Endothelial cell of umbilical vein (primary cell): ENCODE results near the gene ELOB. TPM values are rescaled to one million over a fixed set of nuclear protein-coding genes. Genes with fewer than 3 reads are reported as not detected.

Experiments used
- BruUV-seq: library from RNA; stranded (reverse); fragments of 400-500 nt; replicated peaks from 2 replicates; lab custom pipeline; 2021; lab: Mats Ljungman, UMichigan
- CTCF ChIA-PET: fragments of 300-600, 350-600 bp; sonication (Branson Sonifier 250); formaldehyde crosslinking; loops from one replicate; lab custom pipeline; 2021; ENCODE audit warnings: antibody characterized with exemption, inconsistent platforms; lab: Charles Lee
- POLR2A ChIA-PET: fragments of 300-600, 350-600 bp; sonication (Branson Sonifier 250); formaldehyde crosslinking; loops from one replicate; lab custom pipeline; 2021; ENCODE audit warnings: antibody characterized with exemption, inconsistent platforms; lab: Charles Lee
- DNase-seq: peaks from one replicate; pipeline ENCODE4 v3.0.0-alpha.2; 2011; ENCODE audit warnings: low read depth, low spot score
- FAIRE-seq: peaks from 2 replicates; lab custom pipeline; 2011; peaks lifted over from hg19 to GRCh38; lab: Jason Lieb, UNC
- H2AFZ ChIP-seq: 2 replicates; pipeline ENCODE4 v1.6.0; 2012; ENCODE audit warnings: low read depth, low read length, control low read depth, inconsistent platforms
- H3K27ac ChIP-seq: 2 replicates; pipeline ENCODE4 v1.5.1; 2011; ENCODE audit warnings: low read depth, mild to moderate bottlenecking, control low read depth, low read length, moderate library complexity; ENCODE audit not compliant: insufficient read depth
- H3K27me3 ChIP-seq, 2 experiments: 2 replicates each; pipeline versions ENCODE4 v1.6.0 to v1.6.1; 2011; ENCODE audit warnings: low read length in 2 of 2, mixed read lengths in 1 of 2; ENCODE audit not compliant: control insufficient read depth in 2 of 2, insufficient read depth in 2 of 2
- H3K36me3 ChIP-seq, 2 experiments: 2 replicates in 1 of 2; 3 replicates in 1 of 2; pipeline ENCODE4 v1.5.1; 2011; ENCODE audit warnings: low read length in 2 of 2, mild to moderate bottlenecking in 1 of 2, moderate library complexity in 1 of 2; ENCODE audit not compliant: control insufficient read depth in 2 of 2, insufficient read depth in 2 of 2; ENCODE audit errors: extremely low read depth in 1 of 2
- H3K4me1 ChIP-seq: 3 replicates; pipeline ENCODE4 v1.5.1; 2011; ENCODE audit warnings: mild to moderate bottlenecking, low read length; ENCODE audit not compliant: control insufficient read depth, insufficient read depth; ENCODE audit errors: extremely low read depth
- H3K4me2 ChIP-seq: 2 replicates; pipeline ENCODE4 v1.6.1; 2011; ENCODE audit warnings: low read length, control low read depth, mixed read lengths; ENCODE audit not compliant: insufficient read depth
- H3K4me3 ChIP-seq, 3 experiments: fragments of 200-600 bp in 1 of 3; sonication (generic), shearing (Covaris generic) in 1 of 3; replicated peaks in 1 of 3; 2 replicates each; pipeline ENCODE4 v1.5.1; 2011 to 2016; ENCODE audit warnings: control low read depth in 3 of 3, low read length in 3 of 3, mild to moderate bottlenecking in 2 of 3, inconsistent platforms in 1 of 3, low read depth in 1 of 3, moderate library complexity in 1 of 3; ENCODE audit not compliant: insufficient read depth in 1 of 3
- H3K79me2 ChIP-seq: 2 replicates; pipeline ENCODE4 v1.6.0; 2012; ENCODE audit warnings: low read length, inconsistent platforms; ENCODE audit not compliant: control insufficient read depth, insufficient read depth
- H3K9ac ChIP-seq: replicated peaks from 2 replicates; pipeline ENCODE3; 2011; ENCODE audit warnings: low read length, control low read depth; ENCODE audit not compliant: insufficient read depth; ENCODE audit errors: extremely low read depth
- H3K9me1 ChIP-seq: replicated peaks from 3 replicates; pipeline ENCODE4 v1.6.0; 2011; ENCODE audit warnings: mild to moderate bottlenecking, low read length; ENCODE audit not compliant: control insufficient read depth, insufficient read depth; ENCODE audit errors: extremely low read depth
- H3K9me3 ChIP-seq: replicated peaks from 2 replicates; pipeline ENCODE4 v1.5.1; 2012; ENCODE audit warnings: low read length, inconsistent platforms; ENCODE audit not compliant: control insufficient read depth, insufficient read depth
- H4K20me1 ChIP-seq: replicated peaks from 2 replicates; pipeline ENCODE3; 2011; ENCODE audit warnings: mild to moderate bottlenecking, low read length; ENCODE audit not compliant: control insufficient read depth, insufficient read depth; ENCODE audit errors: extremely low read depth
- CTCF ChIP-seq, 2 donors: IDR thresholded peaks; 1 replicate in 1 of 2; 2 replicates in 1 of 2; pipeline ENCODE4 v1.5.1; 2011; ENCODE audit warnings: low read length in 2 of 2, mild to moderate bottlenecking in 2 of 2, moderate library complexity in 2 of 2, control low read depth in 1 of 2, inconsistent platforms in 1 of 2, low read depth in 1 of 2; ENCODE audit not compliant: insufficient read depth in 1 of 2; ENCODE audit errors: extremely low read depth in 1 of 2
- EZH2 ChIP-seq: IDR thresholded peaks from 2 replicates; pipeline ENCODE4 v1.6.1; 2012; ENCODE audit warnings: borderline replicate concordance, low read depth, mild to moderate bottlenecking, moderate library complexity, low read length, inconsistent platforms; ENCODE audit not compliant: severe bottlenecking
- FOS ChIP-seq: IDR thresholded peaks from 2 replicates; pipeline ENCODE4 v1.6.1; 2011; ENCODE audit warnings: mild to moderate bottlenecking, low read length, moderate library complexity, borderline replicate concordance; ENCODE audit not compliant: insufficient read depth
- GATA2 ChIP-seq: IDR thresholded peaks from 2 replicates; pipeline ENCODE4 v1.7.0; 2011; ENCODE audit warnings: low read depth, mild to moderate bottlenecking, moderate library complexity, mixed read lengths, low read length; ENCODE audit not compliant: insufficient read length, insufficient read depth
- JUN ChIP-seq: IDR thresholded peaks from 2 replicates; pipeline ENCODE4 v1.6.1; 2011; ENCODE audit warnings: borderline replicate concordance, low read depth; ENCODE audit not compliant: insufficient read length, insufficient read depth
- MAX ChIP-seq: IDR thresholded peaks from 2 replicates; pipeline ENCODE4 v1.6.1; 2011; ENCODE audit not compliant: insufficient read depth, insufficient read length
- MYC ChIP-seq: IDR thresholded peaks from one replicate; pipeline ENCODE4 v1.6.1; 2011; ENCODE audit warnings: mild to moderate bottlenecking, low read depth, low read length
- POLR2A ChIP-seq: IDR thresholded peaks from 2 replicates; pipeline ENCODE4 v1.6.1; 2012; ENCODE audit warnings: low read depth, mild to moderate bottlenecking, control low read depth, low read length
- POLR2AphosphoS5 ChIP-seq: IDR thresholded peaks from 2 replicates; pipeline ENCODE4 v1.6.1; 2012; ENCODE audit warnings: low read depth, mild to moderate bottlenecking, control low read depth, low read length, moderate library complexity; ENCODE audit not compliant: insufficient read depth
- dilution Hi-C: fragments of 300-500 bp; cut with MboI; formaldehyde crosslinking; loops from one replicate; pipeline ENCODE4 v1.15.0; 2019; ENCODE audit warnings: low sequenced_read_pairs; ENCODE audit not compliant: extremely low pct_ligation_motif_present
- intact Hi-C: fragments of 100-400 bp; cut with micrococcal nuclease; formaldehyde crosslinking; loops from one replicate; pipeline ENCODE4 v1.10.0; 2022
- polyA plus RNA-seq, 4 experiments: library from polyadenylated mRNA; depleted of rRNA in 3 of 4; stranded (reverse) in 3 of 4; unstranded in 1 of 4; fragments of >200 nt; gene quantifications; 2 replicates each; pipeline versions ENCODE4 v1.2.1 to v1.2.3, GENCODE V29; 2011 to 2012; ENCODE audit warnings: missing spikeins in 1 of 4
- total RNA-seq: library from RNA; stranded (reverse); gene quantifications from 2 replicates; pipeline ENCODE4 v1.2.3, GENCODE V29; 2021

ELOB gene
- total and polyA plus RNA-seq, 2 donors (not counting 3 experiments of a cell fraction or from before 2014, with no cell fraction given), result 251 to 848 TPM

- no peaks in the 10 kb centered on the region for H4K20me1 ChIP-seq
- H3K4me2 ChIP-seq, result no peak overlapping the region
- no peaks in the 10 kb centered on the region for H3K79me2 ChIP-seq
- H3K27ac ChIP-seq, result no peak overlapping the region
- dilution Hi-C loops (no loop called here), intact Hi-C loops (no loop called here)
- no peaks in the 10 kb centered on the region for H3K36me3 ChIP-seq
- no peak for DNase-seq
- H3K9me1 ChIP-seq, result no peaks in the 10 kb centered on the region
- CTCF ChIA-PET, result interaction anchor here (1.3 kb wide), 1 partner anchor 89 kb away, joined by 3 read pairs; no protein-coding TSS in a partner anchor
- H3K9ac ChIP-seq, result no peak overlapping the region
- no TSS peak for BruUV-seq
- no peak overlapping the region for H3K4me3 ChIP-seq
- H3K4me1 ChIP-seq, result no peaks in the 10 kb centered on the region
- TF ChIP-seq EZH2, result no peak
- TF ChIP-seq MYC, result no peak
- TF ChIP-seq POLR2A, result no peak
- no peak for TF ChIP-seq JUN
- TF ChIP-seq MAX, result no peak
- no peak for TF ChIP-seq GATA2
- no peak for TF ChIP-seq CTCF (IDR thresholded peaks at IDR 0.05; ENCODE audit: extremely low read depth in 1 of 2, insufficient read depth in 1 of 2, low read depth in 1 of 2, low read length in 2 of 2)
- no peak for TF ChIP-seq POLR2AphosphoS5
- TF ChIP-seq FOS, result no peak
- POLR2A ChIA-PET, result no interaction called here
- H3K27me3 ChIP-seq, result no peaks in the 10 kb centered on the region
- H2AFZ ChIP-seq, result no peak overlapping the region
- no peak for FAIRE-seq
- no peaks in the 10 kb centered on the region for H3K9me3 ChIP-seq
Measured at GRCh38 chr16:2817340-2818271, 40.5 kb upstream of the ELOB start.
